ENCODE measurements around the gene GBF1.
"Not testable (repeated sequence)": the region's sequence is repeated elsewhere in the genome, so short reads cannot be mapped to it uniquely, and the experiment has no call there.

The GBF1 gene

GRCh38 chr10:102306710-102307109, 61.4 kb downstream of the GBF1 start:
- Histone ChIP-seq H3K9me3 (ENCODE audit: insufficient read depth, low read length, severe bottlenecking) (no peaks in the 10 kb centered on the region), H3K4me2 (ENCODE audit: insufficient read depth, low read length) (no peak overlapping the region), H3K27me3 (ENCODE audit: insufficient read depth, low read length, poor library complexity) (no peaks in the 10 kb centered on the region), H3K4me3 (ENCODE audit: low read depth in 1 of 2, low read length in 2 of 2) (no peak overlapping the region), H4K20me1 (ENCODE audit: insufficient read depth, low read length) (peaks cover 33% of the 10 kb centered on the region), H3K9ac (ENCODE audit: low read depth, low read length) (no peak overlapping the region), H2AFZ (ENCODE audit: low read depth, low read length) (no peak overlapping the region), H3K4me1 (ENCODE audit: insufficient read depth, low read length) (no peaks in the 10 kb centered on the region), H3K36me3 (ENCODE audit: insufficient read depth, low read length) (peaks cover 4% of the 10 kb centered on the region; the same call in 1 of the 2 replicates), H3K27ac (ENCODE audit: low read length) (no peak overlapping the region), H3K79me2 (ENCODE audit: insufficient read depth, low read length) (peaks cover 77% of the 10 kb centered on the region)
- TF ChIP-seq EZH2 (IDR thresholded peaks at IDR 0.05; ENCODE audit: borderline replicate concordance, low read depth, low read length, severe bottlenecking) (no peak), CTCF (IDR thresholded peaks at IDR 0.05; ENCODE audit: borderline replicate concordance, extremely low read depth, low read length, poor library complexity, severe bottlenecking) (no peak)
- no peak for DNase-seq
- no peak for ATAC-seq (ENCODE audit: insufficient read depth, low read depth)

- not testable (repeated sequence) for H3K4me2 ChIP-seq (ENCODE audit: insufficient read depth, low read length); H3K27ac ChIP-seq (ENCODE audit: low read length); H3K36me3 ChIP-seq (ENCODE audit: insufficient read depth, low read length); DNase-seq; H3K27me3 ChIP-seq (ENCODE audit: insufficient read depth, low read length, poor library complexity); ATAC-seq (ENCODE audit: insufficient read depth, low read depth); H3K9me3 ChIP-seq (ENCODE audit: insufficient read depth, low read length, severe bottlenecking); H3K9ac ChIP-seq (ENCODE audit: low read depth, low read length); H3K4me1 ChIP-seq (ENCODE audit: insufficient read depth, low read length); H3K4me3 ChIP-seq (ENCODE audit: low read depth in 1 of 2, low read length in 2 of 2); H2AFZ ChIP-seq (ENCODE audit: low read depth, low read length)
- Histone ChIP-seq H3K79me2 (ENCODE audit: insufficient read depth, low read length) (peaks cover 79% of the 10 kb centered on the region), H4K20me1 (ENCODE audit: insufficient read depth, low read length) (peaks cover 45% of the 10 kb centered on the region)
Measured at GRCh38 chr10:102308318-102308717, 63.0 kb downstream of the GBF1 start.

- TF ChIP-seq CTCF (IDR thresholded peaks at IDR 0.05; ENCODE audit: borderline replicate concordance, extremely low read depth, low read length, poor library complexity, severe bottlenecking), result no peak
- no peak for TF ChIP-seq EZH2 (IDR thresholded peaks at IDR 0.05; ENCODE audit: borderline replicate concordance, low read depth, low read length, severe bottlenecking)
- H3K36me3 ChIP-seq (ENCODE audit: insufficient read depth, low read length), result no peaks in the 10 kb centered on the region
- DNase-seq (no peak), ATAC-seq (ENCODE audit: insufficient read depth, low read depth) (no peak)
- H3K9ac ChIP-seq (ENCODE audit: low read depth, low read length), result no peak overlapping the region
- H4K20me1 ChIP-seq (ENCODE audit: insufficient read depth, low read length), result peaks cover 44% of the 10 kb centered on the region
- no peak overlapping the region for H2AFZ ChIP-seq (ENCODE audit: low read depth, low read length)
- no peaks in the 10 kb centered on the region for H3K27me3 ChIP-seq (ENCODE audit: insufficient read depth, low read length, poor library complexity)
- no peak overlapping the region for H3K4me3 ChIP-seq (ENCODE audit: low read depth in 1 of 2, low read length in 2 of 2)
- no peak overlapping the region for H3K27ac ChIP-seq (ENCODE audit: low read length)
- no peak overlapping the region for H3K4me2 ChIP-seq (ENCODE audit: insufficient read depth, low read length)
- H3K4me1 ChIP-seq (ENCODE audit: insufficient read depth, low read length), result no peaks in the 10 kb centered on the region
- no peaks in the 10 kb centered on the region for H3K9me3 ChIP-seq (ENCODE audit: insufficient read depth, low read length, severe bottlenecking)
- H3K79me2 ChIP-seq (ENCODE audit: insufficient read depth, low read length), result peaks cover 75% of the 10 kb centered on the region
Measured at GRCh38 chr10:102309236-102309635, 63.9 kb downstream of the GBF1 start.

GRCh38 chr10:102309916-102310315, 64.6 kb downstream of the GBF1 start:
- Histone ChIP-seq H3K27me3 (ENCODE audit: insufficient read depth, low read length, poor library complexity) (no peaks in the 10 kb centered on the region), H3K9me3 (ENCODE audit: insufficient read depth, low read length, severe bottlenecking) (no peaks in the 10 kb centered on the region), H3K4me1 (ENCODE audit: insufficient read depth, low read length) (no peaks in the 10 kb centered on the region), H4K20me1 (ENCODE audit: insufficient read depth, low read length) (peaks cover 44% of the 10 kb centered on the region), H3K79me2 (ENCODE audit: insufficient read depth, low read length) (peaks cover 77% of the 10 kb centered on the region), H3K9ac (ENCODE audit: low read depth, low read length) (no peak overlapping the region), H2AFZ (ENCODE audit: low read depth, low read length) (no peak overlapping the region), H3K36me3 (ENCODE audit: insufficient read depth, low read length) (peaks cover 4% of the 10 kb centered on the region; the same call in 1 of the 2 replicates), H3K4me2 (ENCODE audit: insufficient read depth, low read length) (no peak overlapping the region), H3K4me3 (ENCODE audit: low read depth in 1 of 2, low read length in 2 of 2) (no peak overlapping the region), H3K27ac (ENCODE audit: low read length) (no peak overlapping the region)
- no peak for TF ChIP-seq EZH2 (IDR thresholded peaks at IDR 0.05; ENCODE audit: borderline replicate concordance, low read depth, low read length, severe bottlenecking)
- no peak for TF ChIP-seq CTCF (IDR thresholded peaks at IDR 0.05; ENCODE audit: borderline replicate concordance, extremely low read depth, low read length, poor library complexity, severe bottlenecking)
- ATAC-seq (ENCODE audit: insufficient read depth, low read depth) (no peak), DNase-seq (no peak)
